Lung (tissue), 12 donors: ENCODE results near the gene FRAT1. TPM values are rescaled to one million over a fixed set of nuclear protein-coding genes. Genes with fewer than 3 reads are reported as not detected.
A peak's percentile ranks its signal among the peaks of the same experiment; 100 is the strongest.

Experiments
- ATAC-seq: fragments of 200-7000 bp; cut with Tn5 transposase; one replicate; pipeline ENCODE4 v1.9.1; 2020; ENCODE audit warnings: moderate number of reproducible peaks; ENCODE audit not compliant: insufficient read depth, low FRiP score
- DNase-seq, 3 donors: peaks; one replicate each; pipeline ENCODE4 v3.0.0-alpha.2; 2013 to 2017
- H3K27ac ChIP-seq, 2 donors: one replicate each; pipeline ENCODE4 v1.5.1; 2013; ENCODE audit warnings: mild to moderate bottlenecking in 2 of 2, moderate library complexity in 2 of 2, control low read depth in 1 of 2, inconsistent platforms in 1 of 2, low read depth in 1 of 2, low read length in 1 of 2
- H3K27me3 ChIP-seq, 3 donors: one replicate each; pipeline ENCODE4 v1.5.1; 2013; ENCODE audit warnings: low read length in 2 of 3; ENCODE audit not compliant: control insufficient read depth in 3 of 3, insufficient read depth in 3 of 3
- H3K36me3 ChIP-seq, 4 donors: one replicate each; pipeline ENCODE4 v1.5.1; 2013; ENCODE audit warnings: low read length in 4 of 4, mild to moderate bottlenecking in 1 of 4, moderate library complexity in 1 of 4; ENCODE audit not compliant: control insufficient read depth in 4 of 4, insufficient read depth in 4 of 4
- H3K4me1 ChIP-seq, 5 donors: one replicate each; pipeline ENCODE4 v1.5.1; 2013; ENCODE audit warnings: low read length in 5 of 5, mild to moderate bottlenecking in 2 of 5, moderate library complexity in 1 of 5; ENCODE audit not compliant: control insufficient read depth in 5 of 5, insufficient read depth in 5 of 5
- H3K4me3 ChIP-seq: one replicate; pipeline ENCODE4 v1.5.1; 2013; ENCODE audit warnings: mild to moderate bottlenecking, control low read depth, moderate library complexity
- H3K9ac ChIP-seq, 2 donors: one replicate each; pipeline ENCODE4 v1.5.1; 2013; ENCODE audit warnings: low read length in 2 of 2, control low read depth in 1 of 2; ENCODE audit not compliant: insufficient read depth in 1 of 2
- H3K9me3 ChIP-seq, 4 donors: one replicate each; pipeline ENCODE4 v1.5.1; 2013; ENCODE audit warnings: low read length in 3 of 4, mild to moderate bottlenecking in 1 of 4, moderate library complexity in 1 of 4; ENCODE audit not compliant: control insufficient read depth in 4 of 4, insufficient read depth in 3 of 4
- WGBS, 2 donors: extraction: QIAGEN DNeasy Blood & Tissue Kit; methylation state at CpG; one replicate each; pipeline ENCODE4 v1.1.7; 2013; 5-methylcytosine and 5-hydroxymethylcytosine counted together
- polyA plus RNA-seq, 2 donors: library from polyadenylated mRNA; stranded (reverse); fragments of 200-250 nt; gene quantifications; one replicate each; pipeline ENCODE4 v1.2.1, GENCODE V29; 2013
- total RNA-seq, 2 donors: library from RNA; depleted of rRNA in 1 of 2; stranded (reverse); fragments of >200 nt in 1 of 2; gene quantifications; one replicate each; pipeline ENCODE4 v1.2.1, GENCODE V29; 2014 to 2021
- TF ChIP-seq, protein P1 (sequence below): IDR thresholded peaks from 2 replicates; pipeline ENCODE4 v1.5.1; 2012; ENCODE audit warnings: mild to moderate bottlenecking; ENCODE audit errors: control extremely low read depth, extremely low read depth
- donor health status: control.
- donor health status: control.
- donor health status: Bipolar disorder and iron deficiency.
- donor health status: healthy.
- donor health status: DM: yes; HTN: yes; CAD: no.

The FRAT1 gene
- total and polyA plus RNA-seq, 4 donors = 2.3 to 14.3 (median 7.5) TPM

DNA sequence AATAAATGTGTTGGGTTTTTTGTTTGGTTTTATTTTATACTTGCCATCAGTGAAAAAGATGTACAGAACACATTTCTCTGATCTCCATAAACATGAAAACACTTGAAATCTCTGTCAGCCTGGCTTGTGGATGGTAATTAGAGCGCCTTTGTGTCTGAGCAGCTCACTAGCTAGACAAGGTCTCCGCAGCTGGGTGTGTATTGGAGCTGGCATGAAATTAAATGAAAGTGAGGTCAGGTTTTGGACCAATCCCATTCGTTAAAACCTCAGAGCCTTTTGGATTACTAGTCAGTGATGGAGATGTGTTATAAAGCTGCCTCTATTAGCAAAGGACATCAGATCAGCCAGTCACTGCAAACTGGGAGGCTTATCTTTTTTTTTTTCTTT is 2.7 kb downstream of the FRAT1 start:
- no peaks in the 10 kb centered on the region for H3K9me3 ChIP-seq
- no peak overlapping the region for H3K9ac ChIP-seq
- peaks cover 0 to 24% (median 6%) of the 10 kb centered on the region in 3 donors for H3K27me3 ChIP-seq
- ATAC-seq (no peak), DNase-seq (peak in 1 of 3 donors; percentile 20)
- no peak overlapping the region for H3K4me3 ChIP-seq
- H3K27ac ChIP-seq = no peak overlapping the region
- no peaks in the 10 kb centered on the region for H3K36me3 ChIP-seq
- TF ChIP-seq, protein P1, sequence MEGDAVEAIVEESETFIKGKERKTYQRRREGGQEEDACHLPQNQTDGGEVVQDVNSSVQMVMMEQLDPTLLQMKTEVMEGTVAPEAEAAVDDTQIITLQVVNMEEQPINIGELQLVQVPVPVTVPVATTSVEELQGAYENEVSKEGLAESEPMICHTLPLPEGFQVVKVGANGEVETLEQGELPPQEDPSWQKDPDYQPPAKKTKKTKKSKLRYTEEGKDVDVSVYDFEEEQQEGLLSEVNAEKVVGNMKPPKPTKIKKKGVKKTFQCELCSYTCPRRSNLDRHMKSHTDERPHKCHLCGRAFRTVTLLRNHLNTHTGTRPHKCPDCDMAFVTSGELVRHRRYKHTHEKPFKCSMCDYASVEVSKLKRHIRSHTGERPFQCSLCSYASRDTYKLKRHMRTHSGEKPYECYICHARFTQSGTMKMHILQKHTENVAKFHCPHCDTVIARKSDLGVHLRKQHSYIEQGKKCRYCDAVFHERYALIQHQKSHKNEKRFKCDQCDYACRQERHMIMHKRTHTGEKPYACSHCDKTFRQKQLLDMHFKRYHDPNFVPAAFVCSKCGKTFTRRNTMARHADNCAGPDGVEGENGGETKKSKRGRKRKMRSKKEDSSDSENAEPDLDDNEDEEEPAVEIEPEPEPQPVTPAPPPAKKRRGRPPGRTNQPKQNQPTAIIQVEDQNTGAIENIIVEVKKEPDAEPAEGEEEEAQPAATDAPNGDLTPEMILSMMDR = no peak
- peaks cover 0 to 24% (median 3%) of the 10 kb centered on the region in 5 donors for H3K4me1 ChIP-seq
- WGBS, 2 donors = 88 to 89% methylated on average over 3 of the region's 3 CpGs

DNA sequence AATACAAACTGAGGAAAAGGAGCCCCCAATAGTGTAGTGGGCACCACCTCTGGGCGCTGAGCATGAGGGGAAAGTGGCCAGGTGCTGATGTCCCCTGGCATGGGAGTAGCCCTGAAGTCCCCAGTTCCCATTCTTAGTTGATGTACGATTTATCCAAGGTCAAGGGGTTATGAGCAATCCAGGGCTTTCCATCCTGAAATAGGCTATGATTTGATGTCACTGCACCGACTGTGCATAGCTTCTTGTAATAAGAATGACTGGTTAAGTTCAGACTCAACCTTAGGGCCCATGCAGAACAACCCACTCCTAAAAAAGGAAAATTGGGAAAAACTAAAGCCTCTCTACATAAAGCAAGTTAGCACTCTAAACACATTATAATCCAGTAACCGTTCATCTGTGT is 4.4 kb downstream of the FRAT1 start:
- Histone ChIP-seq H3K9ac (no peak overlapping the region), H3K4me1 (peaks cover 3 to 33% (median 5%) of the 10 kb centered on the region in 5 donors), H3K27me3 (peaks cover 0 to 20% (median 6%) of the 10 kb centered on the region in 3 donors), H3K9me3 (no peaks in the 10 kb centered on the region), H3K4me3 (no peak overlapping the region), H3K36me3 (peaks cover 0 to 2% (median 0%) of the 10 kb centered on the region in 4 donors), H3K27ac (no peak overlapping the region)
- TF ChIP-seq, protein P1 = no peak
- ATAC-seq (no peak), DNase-seq (no peak)
- WGBS, 2 donors = 90 to 96% methylated on average over 4 of the region's 4 CpGs

- Histone ChIP-seq H3K9ac (no peak overlapping the region), H3K4me1 (peaks cover under 1 to 25% (median 7%) of the 10 kb centered on the region in 5 donors), H3K27ac (no peak overlapping the region), H3K9me3 (no peaks in the 10 kb centered on the region), H3K36me3 (peaks cover 0 to 7% (median 0%) of the 10 kb centered on the region in 4 donors), H3K4me3 (no peak overlapping the region), H3K27me3 (peaks cover 0 to 16% (median 4%) of the 10 kb centered on the region in 3 donors)
- 89% methylated on average over 9 of the region's 9 CpGs for WGBS, 2 donors
- TF ChIP-seq, protein P1 = no peak
- ATAC-seq = no peak
- DNase-seq = no peak
Measured at GRCh38 chr10:97325754-97326153, 6.7 kb downstream of the FRAT1 start.
